GM11168 (cell line): ENCODE data around the gene FBXO42.
"Not testable (repeated sequence)": the region's sequence is repeated elsewhere in the genome, so short reads cannot be mapped to it uniquely, and the experiment has no call there.

Experiments
- in situ Hi-C: fragments of 300-500 bp; cut with MboI; formaldehyde crosslinking; loops from one replicate; pipeline ENCODE4 v1.12.0; 2022; ENCODE audit warnings: low sequenced_read_pairs; ENCODE audit not compliant: unreplicated experiment

The FBXO42 gene

GRCh38 chr1:16374266-16374665, 22.0 kb upstream of the FBXO42 start:
- in situ Hi-C loops: loop anchor here (25.0 kb wide), 1 partner anchor 287 kb away; no protein-coding TSS in a partner anchor

DNA sequence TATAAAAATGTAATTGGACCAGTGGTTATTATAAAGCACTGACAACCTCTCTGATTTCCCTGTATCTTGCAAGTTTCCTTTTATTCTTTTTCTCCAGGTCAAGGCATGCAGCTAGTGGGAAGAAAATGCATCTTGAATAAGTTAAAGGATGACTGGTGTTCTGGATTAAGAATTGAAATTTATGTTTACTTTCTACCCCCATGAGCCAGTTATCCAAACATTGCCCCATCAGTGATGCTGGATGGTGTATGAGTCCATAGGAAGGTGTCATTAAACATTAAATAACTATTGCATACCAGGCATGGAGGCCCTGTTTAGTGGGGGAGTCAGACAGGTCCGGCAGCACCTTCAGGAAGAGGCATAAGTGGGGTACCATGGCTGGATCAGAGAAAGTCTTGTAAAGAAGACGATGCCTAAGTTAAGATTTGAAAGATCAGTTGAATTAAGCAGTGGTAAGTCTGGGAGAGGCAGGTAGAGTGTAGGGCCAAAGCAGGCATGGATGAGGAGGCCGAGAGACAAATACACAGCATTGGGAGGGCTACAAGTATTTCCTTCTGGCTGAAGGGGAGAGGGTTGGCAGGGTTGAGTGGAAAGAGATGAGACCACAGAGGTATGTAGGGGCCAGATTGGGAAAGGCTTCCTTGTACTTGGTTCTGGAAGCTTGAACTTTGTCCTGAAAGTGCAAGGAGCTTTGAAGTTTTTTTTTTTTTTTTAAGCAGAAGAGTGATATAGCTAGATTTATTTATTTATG, 20.4 kb upstream of the FBXO42 start:
- in situ Hi-C loops: loop anchor here (25.0 kb wide), 1 partner anchor 285 kb away; no protein-coding TSS in a partner anchor

DNA sequence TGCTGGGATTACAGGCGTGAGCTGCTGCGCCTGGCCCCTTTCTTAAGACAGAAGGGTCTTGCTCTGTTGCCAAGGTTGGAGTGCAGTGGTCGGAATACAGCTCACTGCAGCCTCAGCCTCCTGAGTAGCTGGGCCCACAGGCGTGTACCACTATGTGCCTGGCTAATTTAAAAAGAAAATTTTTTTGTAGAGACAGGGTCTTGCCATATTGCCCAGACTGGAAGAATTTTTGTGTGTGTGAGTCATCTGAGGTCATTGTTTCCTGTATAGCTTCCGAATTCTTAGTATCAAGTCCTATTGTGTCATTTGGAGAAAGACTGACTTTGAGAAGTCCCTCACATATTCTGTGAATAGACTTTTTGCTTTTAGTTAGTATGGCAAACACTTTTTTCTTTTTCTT, 19.4 kb upstream of the FBXO42 start:
- in situ Hi-C loops: loop anchor here (25.0 kb wide), 1 partner anchor 284 kb away; no protein-coding TSS in a partner anchor

DNA sequence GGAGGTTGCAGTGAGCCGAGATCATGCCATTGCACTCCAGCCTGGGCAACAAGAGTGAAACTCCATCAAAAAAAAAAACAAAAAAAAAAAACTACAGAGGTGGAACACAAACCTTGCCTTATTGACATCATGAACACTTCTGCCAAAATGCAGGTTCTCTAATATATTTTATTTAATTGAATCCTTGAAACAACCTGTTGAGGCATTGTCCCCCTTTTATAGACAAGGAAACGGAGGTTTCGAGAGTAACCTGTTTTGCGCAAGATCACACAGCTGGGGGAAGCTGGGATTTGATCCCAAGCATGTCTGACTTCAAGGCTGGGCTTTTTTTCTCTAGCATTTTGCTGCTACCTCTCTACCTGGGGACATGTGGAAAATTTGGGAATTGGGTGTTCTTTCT, 17.5 kb upstream of the FBXO42 start:
- in situ Hi-C loops: loop anchor here (25.0 kb wide), 1 partner anchor 283 kb away; no protein-coding TSS in a partner anchor

GRCh38 chr1:16367968-16368890, 15.9 kb upstream of the FBXO42 start:
- in situ Hi-C loops: loop anchor here (25.0 kb wide), 1 partner anchor 281 kb away; no protein-coding TSS in a partner anchor

DNA sequence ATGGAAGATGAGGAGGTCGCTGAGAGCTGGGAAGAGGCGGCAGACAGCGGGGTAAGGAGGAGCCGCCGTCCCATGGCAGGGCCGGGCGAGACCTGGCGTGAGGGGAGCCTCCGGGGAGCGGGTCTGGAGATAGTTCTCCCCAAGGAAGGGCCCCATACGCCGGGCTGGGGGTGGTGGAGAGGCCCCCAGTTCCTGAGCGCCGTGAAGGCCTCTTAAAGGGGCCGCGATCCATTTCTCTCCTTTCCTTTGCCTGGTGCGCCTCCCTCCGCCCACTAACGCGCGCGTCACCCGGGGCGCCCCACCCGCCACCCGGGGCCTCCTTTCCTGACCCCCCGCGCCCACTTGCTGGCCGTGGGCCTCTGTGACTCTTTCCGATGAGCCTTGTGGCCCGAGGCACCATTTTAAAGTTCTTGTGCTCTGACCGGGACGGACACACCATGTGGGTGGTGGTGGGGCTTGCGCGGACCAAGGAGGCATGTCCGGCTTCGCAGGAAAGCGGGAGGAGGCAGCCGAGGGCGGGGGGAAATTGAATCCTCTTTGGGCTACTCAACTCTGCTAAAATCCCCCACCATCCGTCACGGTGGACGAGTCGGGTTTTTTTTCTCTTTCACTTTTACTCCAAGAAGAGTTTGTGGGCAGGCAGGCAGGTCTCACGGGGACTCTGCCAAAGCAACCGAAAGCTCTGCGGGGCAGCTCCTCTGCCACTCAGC, 15.1 kb upstream of the FBXO42 start:
- in situ Hi-C loops: loop anchor here (25.0 kb wide), 1 partner anchor 280 kb away; no protein-coding TSS in a partner anchor

- in situ Hi-C loops: loop anchor here (25.0 kb wide), 1 partner anchor 279 kb away; no protein-coding TSS in a partner anchor
These were observed 14.5 kb upstream of the FBXO42 start, which contains the start of gene SZRD1 for GRCh38 chr1:16366722-16367257. TSS of gene SZRD1 (plus strand) at chr1:16367242. CDS start at chr1:16367258, 16 bp downstream.

DNA sequence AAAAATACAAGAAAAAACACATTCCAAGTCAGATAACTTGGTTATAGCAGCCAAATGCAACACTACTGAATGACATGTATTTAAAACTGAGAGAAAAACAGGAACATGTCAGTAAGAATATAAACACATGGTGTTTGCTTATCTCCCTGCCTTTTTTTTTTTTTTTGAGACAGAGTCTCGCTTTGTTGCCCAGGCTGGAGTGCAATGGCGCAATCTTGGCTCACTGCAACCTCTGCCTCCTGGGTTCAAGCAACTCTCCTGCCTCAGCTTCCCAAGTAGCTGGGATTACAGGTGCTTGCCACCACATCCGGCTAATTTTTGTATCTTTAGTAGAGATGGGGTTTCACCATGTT, 12.8 kb upstream of the FBXO42 start:
- in situ Hi-C loops: loop anchor here (25.0 kb wide), 1 partner anchor 278 kb away; no protein-coding TSS in a partner anchor

GRCh38 chr1:16356867-16357266, 4.6 kb upstream of the FBXO42 start:
- in situ Hi-C loops: loop anchor here (25.0 kb wide), 1 partner anchor 270 kb away; no protein-coding TSS in a partner anchor

- in situ Hi-C loops: loop anchor here (25.0 kb wide), 1 partner anchor 267 kb away; no protein-coding TSS in a partner anchor
These were observed 2.3 kb upstream of the FBXO42 start for GRCh38 chr1:16354619-16355018.

DNA sequence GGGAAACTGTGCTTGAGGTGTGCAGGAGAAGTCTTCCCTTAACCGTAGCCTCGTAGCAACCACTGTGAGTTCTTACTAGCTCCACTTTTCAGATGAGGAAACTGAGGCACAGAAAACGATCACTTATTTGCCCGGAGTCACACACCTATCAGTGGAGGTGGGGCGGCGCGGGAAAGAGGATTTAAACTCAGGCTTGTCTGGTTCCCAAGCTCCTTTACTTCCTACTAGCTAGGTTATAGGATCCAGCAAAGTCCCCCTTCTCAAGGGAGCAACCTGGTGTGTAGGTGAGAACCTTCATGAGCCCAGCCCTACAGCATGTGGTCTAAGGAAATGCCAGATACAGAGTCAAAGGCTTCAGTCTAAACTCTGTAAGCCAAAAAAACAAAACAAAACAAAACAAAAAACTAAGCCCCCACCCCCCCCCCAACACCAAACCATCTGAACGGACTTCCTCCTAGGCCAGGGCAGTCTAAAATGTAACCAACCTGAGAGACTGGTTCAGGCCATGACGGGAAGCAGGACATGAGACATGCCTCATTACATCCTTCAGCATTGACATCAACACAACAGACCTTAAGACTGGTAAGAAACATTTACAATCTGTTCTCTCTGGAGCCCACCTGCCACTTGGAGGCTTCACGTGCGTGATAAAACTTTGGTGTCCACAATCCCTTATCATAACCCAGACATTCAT, 709 bp upstream of the FBXO42 start:
- in situ Hi-C loops: loop anchor here (25.0 kb wide), 1 partner anchor 266 kb away; no protein-coding TSS in a partner anchor

- in situ Hi-C loops: loop anchor here (25.0 kb wide), 1 partner anchor 264 kb away; no protein-coding TSS in a partner anchor
These were observed 755 bp downstream of the FBXO42 start for GRCh38 chr1:16351456-16351993.

- in situ Hi-C loops: loop anchor here (25.0 kb wide), 1 partner anchor 263 kb away; no protein-coding TSS in a partner anchor
These were observed 2.4 kb downstream of the FBXO42 start for GRCh38 chr1:16349847-16350406.

DNA sequence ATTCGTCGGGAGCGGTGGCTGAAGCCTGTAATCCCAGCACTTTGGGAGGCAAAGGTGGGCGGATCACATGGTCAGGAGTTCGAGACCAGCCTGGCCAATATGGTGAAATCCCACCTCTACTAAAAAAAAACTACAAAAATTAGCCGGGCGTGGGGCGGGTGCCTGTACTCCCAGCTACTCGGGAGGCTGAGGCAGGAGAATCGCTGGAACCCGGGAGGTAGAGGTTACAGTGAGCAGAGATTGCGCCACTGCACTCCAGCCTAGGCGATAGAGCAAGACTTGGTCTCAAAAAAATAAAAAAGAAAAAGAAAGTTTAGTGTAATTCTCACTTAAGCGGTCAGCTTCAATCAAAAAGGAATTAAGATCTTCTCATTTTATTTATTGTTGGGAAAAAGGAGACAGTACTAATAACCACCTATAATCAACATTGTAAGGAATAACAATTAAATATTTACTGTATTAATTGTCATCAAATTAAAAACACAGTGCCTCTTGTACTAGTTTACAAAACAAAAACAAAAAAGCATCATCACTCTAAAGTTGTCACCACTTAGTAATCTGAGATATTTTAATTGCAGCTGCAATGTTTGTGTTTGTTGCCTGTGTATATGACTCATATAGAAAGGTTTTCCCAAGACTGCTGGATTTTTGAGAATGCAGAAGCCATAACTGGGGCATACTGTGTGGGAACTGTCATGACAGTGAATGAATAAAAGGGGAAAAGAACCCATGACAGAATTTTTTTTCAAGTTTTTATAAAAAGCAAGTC, 3.7 kb downstream of the FBXO42 start:
- in situ Hi-C loops: no loop called here

- in situ Hi-C loops: not testable (repeated sequence)
These were observed 9.0 kb downstream of the FBXO42 start for GRCh38 chr1:16343276-16343675.

- in situ Hi-C loops: no loop called here
These were observed 9.8 kb downstream of the FBXO42 start for GRCh38 chr1:16342331-16343062.

DNA sequence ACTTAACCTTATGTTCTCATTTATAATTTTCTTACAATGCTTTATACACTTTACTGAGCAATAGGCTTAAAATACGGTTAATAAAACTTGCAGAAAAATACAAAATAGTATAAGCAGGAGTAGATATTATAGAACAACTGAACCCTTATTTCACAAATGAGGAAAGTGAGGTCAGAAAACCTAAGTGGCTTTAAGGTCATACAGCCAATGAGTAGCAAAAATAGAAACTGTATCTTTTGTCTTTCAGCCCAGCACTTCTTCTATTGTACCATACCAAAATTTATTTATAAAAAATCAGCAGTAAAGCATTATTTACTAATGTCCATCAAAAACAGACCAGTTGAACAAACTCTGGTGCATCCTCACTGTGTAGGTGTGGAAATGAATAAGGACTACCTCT, 11.6 kb downstream of the FBXO42 start:
- in situ Hi-C loops: no loop called here
